Right lobe of liver (tissue), 6 donors: Measurements from ENCODE around the gene SH2D3C. TPM values are rescaled to one million over a fixed set of nuclear protein-coding genes. Genes with fewer than 3 reads are reported as not detected.

ENCODE experiments used
- ATAC-seq, 4 donors: fragments of 200-7000 bp; cut with Tn5 transposase; one replicate each; pipeline ENCODE4 v1.9.1; 2020; ENCODE audit warnings: mild to moderate bottlenecking in 4 of 4, moderate library complexity in 4 of 4
- DNase-seq, 3 donors: peaks; one replicate each; pipeline ENCODE4 v3.0.0-alpha.2; 2020
- H3K27ac ChIP-seq, 3 donors: fragments of 200-600 bp; one replicate each; pipeline ENCODE4 v1.8.0; 2022
- H3K27me3 ChIP-seq, 2 donors: fragments of 200-600 bp; one replicate each; pipeline ENCODE4 v1.8.0; 2022
- H3K36me3 ChIP-seq, 4 donors: fragments of 200-600 bp; sonication (generic) in 1 of 4; one replicate each; pipeline versions ENCODE4 v1.5.1 to v1.8.0; 2017 to 2022; ENCODE audit warnings: control low read depth in 1 of 4
- H3K4me1 ChIP-seq, 4 donors: fragments of 200-600 bp; sonication (generic) in 1 of 4; one replicate each; pipeline versions ENCODE4 v1.5.1 to v1.8.0; 2017 to 2022; ENCODE audit warnings: control low read depth in 1 of 4
- H3K4me3 ChIP-seq, 3 donors: fragments of 200-600 bp; one replicate each; pipeline ENCODE4 v1.8.0; 2022
- H3K9me3 ChIP-seq, 4 donors: fragments of 200-600 bp; sonication (generic) in 1 of 4; one replicate each; pipeline versions ENCODE4 v1.5.1 to v1.8.0; 2017 to 2022; ENCODE audit warnings: control low read depth in 1 of 4
- POLR2A ChIP-seq: fragments of 450-650 bp; IDR thresholded peaks from one replicate; pipeline ENCODE4 v1.6.1; 2017; ENCODE audit warnings: antibody characterized with exemption, mild to moderate bottlenecking
- WGBS: methylation state at CpG from one replicate; pipeline ENCODE4 v1.1.6; 2018; ENCODE audit warnings: low coverage, low lambda C conversion rate; ENCODE audit not compliant: insufficient coverage; ENCODE audit errors: missing lambda C conversion rate; 5-methylcytosine and 5-hydroxymethylcytosine counted together
- intact Hi-C, 2 donors: fragments of 100-400 bp; cut with DNase I; formaldehyde crosslinking; loops; one replicate each; pipeline versions ENCODE4 v1.11.2 to v1.14.1; 2022
- total RNA-seq, 6 experiments: library from RNA; depleted of rRNA in 2 of 6; stranded (reverse); fragments of >200 nt in 2 of 6; fragmentation: NEBNext Ultra II Directional in 3 of 6; extraction: Animal tissue kit (Norgen Biotek cat#: 25700) in 3 of 6; gene quantifications; one replicate each; pipeline versions ENCODE4 v1.1.0 to v1.2.4, GENCODE V29; 2016 to 2023
- TF ChIP-seq, protein P1 (sequence below), 4 donors: fragments of 200-600 bp in 3 of 4; fragments of 450-650 bp in 1 of 4; IDR thresholded peaks; one replicate each; pipeline versions ENCODE4 v1.5.1 to v1.8.0; 2016 to 2022; ENCODE audit warnings: antibody characterized with exemption in 4 of 4, mild to moderate bottlenecking in 2 of 4
- donor health status: DM: no; HTN: yes; CAD: no.
- donor health status: DM: no; HTN: no; CAD: no.
- donor health status: DM: no; HTN: no; CAD: no.
- donor health status: DM: no; HTN: yes; CAD: no.
- donor health status: DM: no; HTN: yes; CAD: no.

The SH2D3C gene
- total RNA-seq, 6 experiments from 2014 or later: 1.7 to 5.6 (median 2.7) TPM

DNA sequence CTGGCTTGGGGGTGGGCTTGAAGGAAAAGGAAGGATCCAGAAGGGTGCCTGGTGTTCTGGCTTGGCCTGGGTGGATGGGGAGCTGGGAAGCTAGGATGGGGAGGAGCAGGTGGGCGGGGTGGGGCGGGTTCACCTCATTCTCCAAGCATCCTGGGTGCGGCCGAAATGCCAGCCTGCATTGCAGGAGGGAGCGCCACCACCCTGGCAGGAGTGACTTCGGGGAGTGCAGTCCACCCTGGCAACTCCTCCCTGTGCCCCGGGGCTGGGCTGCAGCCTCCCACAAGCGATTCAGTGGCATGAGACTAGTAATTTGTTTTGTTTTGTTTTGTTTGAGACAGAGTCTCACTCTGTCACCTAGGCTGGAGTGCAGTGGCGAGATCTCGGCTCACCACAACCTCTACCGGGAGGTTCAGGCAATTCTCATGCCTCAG is 57.1 kb downstream of the SH2D3C start:
- Histone ChIP-seq H3K4me1 (no peaks in the 10 kb centered on the region), H3K36me3 (no peaks in the 10 kb centered on the region), H3K4me3 (no peak overlapping the region), H3K27ac (no peak overlapping the region), H3K9me3 (no peaks in the 10 kb centered on the region), H3K27me3 (no peaks in the 10 kb centered on the region)
- intact Hi-C loops: loop anchor here in 1 of 2 donors (10.0 kb wide), 1 partner anchor 217 kb away; no protein-coding TSS in a partner anchor
- ATAC-seq (no peak), DNase-seq (no peak)
- 20% methylated on average over 1 of the region's 11 CpGs for WGBS
- TF ChIP-seq, protein P1, sequence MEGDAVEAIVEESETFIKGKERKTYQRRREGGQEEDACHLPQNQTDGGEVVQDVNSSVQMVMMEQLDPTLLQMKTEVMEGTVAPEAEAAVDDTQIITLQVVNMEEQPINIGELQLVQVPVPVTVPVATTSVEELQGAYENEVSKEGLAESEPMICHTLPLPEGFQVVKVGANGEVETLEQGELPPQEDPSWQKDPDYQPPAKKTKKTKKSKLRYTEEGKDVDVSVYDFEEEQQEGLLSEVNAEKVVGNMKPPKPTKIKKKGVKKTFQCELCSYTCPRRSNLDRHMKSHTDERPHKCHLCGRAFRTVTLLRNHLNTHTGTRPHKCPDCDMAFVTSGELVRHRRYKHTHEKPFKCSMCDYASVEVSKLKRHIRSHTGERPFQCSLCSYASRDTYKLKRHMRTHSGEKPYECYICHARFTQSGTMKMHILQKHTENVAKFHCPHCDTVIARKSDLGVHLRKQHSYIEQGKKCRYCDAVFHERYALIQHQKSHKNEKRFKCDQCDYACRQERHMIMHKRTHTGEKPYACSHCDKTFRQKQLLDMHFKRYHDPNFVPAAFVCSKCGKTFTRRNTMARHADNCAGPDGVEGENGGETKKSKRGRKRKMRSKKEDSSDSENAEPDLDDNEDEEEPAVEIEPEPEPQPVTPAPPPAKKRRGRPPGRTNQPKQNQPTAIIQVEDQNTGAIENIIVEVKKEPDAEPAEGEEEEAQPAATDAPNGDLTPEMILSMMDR (IDR thresholded peaks at IDR 0.05): no peak
- TF ChIP-seq POLR2A: no peak

DNA sequence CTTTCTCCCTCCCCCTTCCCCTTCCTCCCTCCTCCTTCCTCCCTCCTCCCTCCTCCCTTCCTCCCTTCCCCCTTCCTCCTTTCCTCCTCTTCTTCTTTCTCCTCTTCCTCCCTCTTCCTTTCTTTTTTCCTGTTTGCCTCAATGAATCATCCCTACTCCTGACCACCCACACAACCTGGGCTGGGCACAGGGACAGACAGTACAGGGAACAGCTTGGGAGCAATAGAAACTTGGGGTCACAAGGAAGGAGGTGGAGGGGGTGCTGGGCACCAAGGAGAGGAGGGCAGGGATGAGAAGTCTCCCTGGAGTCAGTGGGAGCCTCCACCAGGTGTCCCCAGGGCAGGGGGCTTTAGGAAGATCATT is 57.6 kb downstream of the SH2D3C start:
- Histone ChIP-seq H3K36me3 (no peaks in the 10 kb centered on the region), H3K9me3 (no peaks in the 10 kb centered on the region), H3K4me1 (peaks cover 0 to 5% (median 0%) of the 10 kb centered on the region in 4 donors), H3K27me3 (no peaks in the 10 kb centered on the region), H3K27ac (no peak overlapping the region), H3K4me3 (no peak overlapping the region)
- no peak for TF ChIP-seq POLR2A
- TF ChIP-seq, protein P1 (IDR thresholded peaks at IDR 0.05): no peak
- DNase-seq: no peak
- intact Hi-C loops: loop anchor here in 1 of 2 donors (10.0 kb wide), 1 partner anchor 216 kb away; no protein-coding TSS in a partner anchor
- ATAC-seq: no peak

DNA sequence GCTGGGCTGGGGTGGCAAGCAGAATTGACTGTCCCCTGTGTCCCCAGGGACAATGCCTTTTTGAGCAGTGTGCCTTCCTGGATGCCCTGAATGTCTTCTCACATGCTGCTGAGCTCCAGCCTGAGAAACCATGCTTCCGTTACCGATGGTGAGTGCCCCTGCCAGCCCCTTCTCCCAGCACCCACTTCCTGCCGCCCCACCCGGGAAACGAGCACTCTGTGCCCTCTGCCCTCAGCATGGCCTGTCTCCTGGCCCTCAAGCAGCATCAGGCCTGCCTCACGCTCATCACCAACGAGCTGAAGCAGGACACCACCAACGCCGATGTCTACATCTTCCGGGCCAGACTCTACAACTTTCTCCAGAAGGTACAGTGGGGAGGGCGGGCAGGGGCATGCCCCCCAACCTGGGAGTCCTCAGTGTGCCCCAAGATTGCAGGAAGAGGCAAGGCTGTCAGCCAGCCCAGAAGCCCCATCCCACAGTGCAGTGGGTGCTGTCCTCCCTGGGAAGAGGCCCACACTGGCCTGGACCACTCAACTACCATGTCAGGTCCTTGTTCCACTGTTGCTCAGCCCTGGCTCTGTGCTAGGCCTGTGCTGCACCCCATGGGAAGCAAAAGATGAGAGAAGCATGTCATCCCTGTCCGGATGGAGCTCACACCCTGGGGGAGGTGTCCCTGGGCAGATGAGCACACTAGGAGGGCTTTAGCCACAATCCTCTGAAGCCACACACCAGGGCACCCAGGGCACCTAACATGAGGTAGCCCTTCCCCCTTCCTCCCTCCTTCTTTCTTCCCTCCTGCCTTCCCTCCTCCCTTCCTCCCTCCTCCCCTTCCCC is 58.2 kb downstream of the SH2D3C start:
- TF ChIP-seq, protein P1 (IDR thresholded peaks at IDR 0.05): no peak
- TF ChIP-seq POLR2A: no peak
- DNase-seq: no peak
- no peak overlapping the region for H3K4me3 ChIP-seq
- H3K36me3 ChIP-seq: no peaks in the 10 kb centered on the region
- no peaks in the 10 kb centered on the region for H3K9me3 ChIP-seq
- H3K27me3 ChIP-seq: no peaks in the 10 kb centered on the region
- intact Hi-C loops: loop anchor here in 1 of 2 donors (10.0 kb wide), 1 partner anchor 215 kb away; no protein-coding TSS in a partner anchor
- WGBS: 72% methylated on average over 6 of the region's 12 CpGs
- no peak for ATAC-seq
- no peak overlapping the region for H3K27ac ChIP-seq
- peaks cover 0 to 5% (median 0%) of the 10 kb centered on the region in 4 donors for H3K4me1 ChIP-seq

DNA sequence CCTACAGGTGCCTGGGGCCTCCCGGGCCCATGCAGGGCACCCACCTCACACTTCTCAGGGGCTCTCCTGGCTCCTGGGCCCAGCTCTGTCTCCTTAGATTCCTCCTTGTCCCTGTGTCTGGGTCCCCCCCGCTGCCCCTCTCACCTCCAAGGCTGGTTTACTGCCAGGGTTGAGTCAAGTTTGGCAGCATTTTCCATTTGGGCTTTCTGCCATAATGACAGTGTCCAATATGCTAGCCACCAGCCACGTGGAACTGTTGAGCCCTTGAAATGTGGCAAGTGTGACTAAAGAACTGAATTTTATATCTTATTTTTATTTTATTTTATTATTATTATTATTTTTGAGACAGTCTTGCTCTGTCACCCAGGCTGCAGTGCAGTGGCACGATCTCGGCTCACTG is 60.7 kb downstream of the SH2D3C start:
- no peak overlapping the region for H3K4me3 ChIP-seq
- ATAC-seq (no peak), DNase-seq (no peak)
- peaks cover 0 to 5% (median 0%) of the 10 kb centered on the region in 4 donors for H3K4me1 ChIP-seq
- no peak overlapping the region for H3K27ac ChIP-seq
- H3K9me3 ChIP-seq: no peaks in the 10 kb centered on the region
- no peaks in the 10 kb centered on the region for H3K27me3 ChIP-seq
- intact Hi-C loops: no loop called here
- no peaks in the 10 kb centered on the region for H3K36me3 ChIP-seq
- TF ChIP-seq, protein P1 (IDR thresholded peaks at IDR 0.05): no peak
- no peak for TF ChIP-seq POLR2A
- 67% methylated on average over 3 of the region's 5 CpGs for WGBS
